IPS-18c (cell line): ENCODE measurements around the gene FCN1.

ENCODE experiments used
- H3K4me3 ChIP-seq: 2 replicates; pipeline ENCODE4 v1.7.0; 2013; ENCODE audit warnings: low read depth, mild to moderate bottlenecking, low read length, moderate library complexity; ENCODE audit not compliant: insufficient read depth
- H3K9me3 ChIP-seq: one replicate; pipeline ENCODE4 v1.6.1; 2013; ENCODE audit warnings: mild to moderate bottlenecking, low read length, moderate library complexity; ENCODE audit not compliant: control insufficient read depth, insufficient read depth

FCN1 gene

GRCh38 chr9:134917431-134918373 lies at the start of gene FCN1:
TSS of gene FCN1 (minus strand) at chr9:134917912. CDS start at chr9:134917871, 41 bp downstream.
- no peak within 1 kb of the TSS for H3K4me3 ChIP-seq
- no peaks in the 10 kb centered on the region for H3K9me3 ChIP-seq

GRCh38 chr9:134966697-134967546 lies 49.2 kb upstream of the FCN1 start:
- H3K9me3 ChIP-seq: no peaks in the 10 kb centered on the region
- H3K4me3 ChIP-seq: no peak overlapping the region

GRCh38 chr9:134966270-134966669 lies 48.6 kb upstream of the FCN1 start:
- H3K9me3 ChIP-seq: no peaks in the 10 kb centered on the region
- no peak overlapping the region for H3K4me3 ChIP-seq

GRCh38 chr9:134965851-134966250 lies 48.1 kb upstream of the FCN1 start:
- Histone ChIP-seq H3K9me3 (no peaks in the 10 kb centered on the region), H3K4me3 (no peak overlapping the region)

GRCh38 chr9:134965411-134965810 lies 47.7 kb upstream of the FCN1 start:
- Histone ChIP-seq H3K4me3 (no peak overlapping the region), H3K9me3 (no peaks in the 10 kb centered on the region)

GRCh38 chr9:134964271-134965055 lies 46.8 kb upstream of the FCN1 start:
- no peaks in the 10 kb centered on the region for H3K9me3 ChIP-seq
- no peak overlapping the region for H3K4me3 ChIP-seq

- H3K4me3 ChIP-seq: no peak overlapping the region
- H3K9me3 ChIP-seq: no peaks in the 10 kb centered on the region
Observed at GRCh38 chr9:134963546-134963945, 45.8 kb upstream of the FCN1 start.

GRCh38 chr9:134962973-134963364 lies 45.3 kb upstream of the FCN1 start:
- H3K4me3 ChIP-seq: no peak overlapping the region
- H3K9me3 ChIP-seq: peaks cover 2% of the 10 kb centered on the region

- peaks cover 2% of the 10 kb centered on the region for H3K9me3 ChIP-seq
Observed at GRCh38 chr9:134962065-134962972, 44.6 kb upstream of the FCN1 start.

GRCh38 chr9:134961331-134962064 lies 43.8 kb upstream of the FCN1 start:
- peaks cover 2% of the 10 kb centered on the region for H3K9me3 ChIP-seq
- H3K4me3 ChIP-seq: no peak overlapping the region

More at GRCh38 chr9:134962065-134962972, 44.6 kb upstream of the FCN1 start:
- H3K4me3 ChIP-seq: no peak overlapping the region

GRCh38 chr9:134960701-134961181 lies 43.0 kb upstream of the FCN1 start:
- Histone ChIP-seq H3K9me3 (peaks cover 2% of the 10 kb centered on the region), H3K4me3 (no peak overlapping the region)

- peaks cover 2% of the 10 kb centered on the region for H3K9me3 ChIP-seq
- no peak overlapping the region for H3K4me3 ChIP-seq
Observed at GRCh38 chr9:134959971-134960310, 42.2 kb upstream of the FCN1 start.

GRCh38 chr9:134959126-134959970 lies 41.6 kb upstream of the FCN1 start:
- peaks cover 2% of the 10 kb centered on the region for H3K9me3 ChIP-seq
- H3K4me3 ChIP-seq: no peak overlapping the region

GRCh38 chr9:134957945-134958227 lies 40.2 kb upstream of the FCN1 start:
- H3K9me3 ChIP-seq: peaks cover 2% of the 10 kb centered on the region
- no peak overlapping the region for H3K4me3 ChIP-seq
